ENCODE data around the gene TSPAN18.
A peak's percentile ranks its signal among the peaks of the same experiment; 100 is the strongest.

TSPAN18 gene

DNA sequence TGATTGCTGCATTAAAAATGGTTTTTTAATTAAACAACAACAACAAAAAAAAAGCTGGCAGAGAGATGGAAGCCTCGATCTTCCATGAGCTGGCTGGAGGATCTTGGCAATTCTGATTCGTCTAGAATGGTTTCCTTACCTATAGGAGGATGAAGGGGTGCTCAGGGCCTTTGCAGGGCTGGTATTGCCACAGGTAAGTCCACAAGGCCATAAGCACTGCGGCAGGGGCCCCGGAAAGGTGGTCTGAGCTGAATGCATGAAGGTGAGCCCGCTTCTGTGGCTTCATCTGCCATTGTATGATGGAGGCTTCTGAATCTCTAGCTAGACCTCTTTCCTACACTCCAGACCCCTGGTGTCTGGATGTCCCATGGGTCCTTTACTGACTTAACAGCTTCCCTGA, 101.5 kb downstream of the TSPAN18 start:
- no peak for DNase-seq

DNA sequence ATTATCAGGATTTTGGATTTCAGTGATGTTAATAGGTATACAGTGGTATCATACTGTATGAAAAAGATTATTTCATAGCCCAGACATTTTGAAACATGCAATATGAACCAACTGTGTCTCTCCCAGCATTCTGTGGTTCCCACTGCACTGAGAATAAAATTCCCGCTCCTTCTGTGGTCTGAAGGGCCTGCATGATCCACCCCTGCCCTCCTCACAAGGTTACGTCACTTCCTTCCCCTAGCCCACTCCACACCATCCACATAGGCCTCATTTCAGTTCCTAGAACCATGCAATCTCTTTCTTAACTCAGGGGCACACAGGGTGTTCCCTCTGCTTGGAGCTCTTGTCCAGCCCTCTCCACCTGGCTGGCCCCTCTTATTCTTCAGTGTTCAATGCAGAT, 103.1 kb downstream of the TSPAN18 start:
- no peak for DNase-seq

DNA sequence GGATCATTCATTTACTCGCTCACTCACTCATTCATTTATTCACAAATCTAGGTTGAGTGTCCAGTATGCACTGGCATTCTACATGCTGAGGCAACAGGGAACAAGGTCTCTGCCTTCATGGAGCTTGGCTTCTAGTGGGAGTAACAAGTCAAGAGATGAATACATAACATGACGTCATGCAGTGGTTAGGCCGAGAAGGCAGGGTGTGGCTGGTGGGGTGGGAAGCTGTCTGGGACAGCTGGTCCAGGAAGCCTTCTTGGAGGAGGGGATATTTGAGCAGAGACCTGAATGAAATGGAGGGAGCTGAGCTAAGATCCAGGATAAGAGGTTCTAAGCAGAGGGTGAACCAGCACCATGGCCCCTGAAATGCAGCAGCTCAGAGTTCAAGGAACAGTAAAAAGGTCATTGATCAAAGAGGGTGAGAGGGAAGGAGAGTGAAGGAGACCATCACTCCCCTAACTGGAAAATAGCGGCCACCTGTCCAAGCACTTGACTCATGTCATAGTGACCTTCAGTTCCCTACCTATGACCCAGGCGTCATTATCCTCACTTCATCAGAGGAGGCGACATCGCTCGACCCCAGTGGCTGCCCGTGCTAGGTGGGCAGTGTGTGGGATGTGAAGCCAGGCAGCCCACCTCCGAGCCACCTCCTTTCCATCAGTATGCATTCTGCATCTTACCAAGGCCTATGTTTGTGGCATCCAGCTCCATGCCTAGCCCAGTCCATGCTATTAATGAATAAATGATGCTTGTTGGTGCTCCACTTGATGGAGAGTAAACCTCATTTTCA, 105.0 kb downstream of the TSPAN18 start:
- DNase-seq, result no peak

DNA sequence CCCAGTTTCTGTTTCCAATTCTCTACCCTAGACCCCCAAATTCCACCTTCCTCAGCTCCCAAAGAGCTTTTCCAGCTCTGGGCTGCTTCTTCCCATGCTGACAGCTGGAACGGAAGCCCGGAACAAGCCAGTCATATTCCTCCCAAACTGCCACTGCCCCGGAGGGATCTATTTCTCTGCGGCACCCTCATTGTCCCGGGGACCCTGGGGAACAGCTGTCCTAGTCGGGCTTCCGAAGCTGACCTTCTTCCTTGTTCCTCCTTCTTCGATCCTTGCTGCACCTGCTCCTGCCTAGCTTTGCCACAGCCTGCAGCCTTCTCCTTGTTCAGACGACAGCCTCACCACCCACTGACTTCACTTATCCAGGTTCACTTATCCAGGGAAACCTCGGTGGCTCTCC, 105.7 kb downstream of the TSPAN18 start:
- no peak for DNase-seq

DNA sequence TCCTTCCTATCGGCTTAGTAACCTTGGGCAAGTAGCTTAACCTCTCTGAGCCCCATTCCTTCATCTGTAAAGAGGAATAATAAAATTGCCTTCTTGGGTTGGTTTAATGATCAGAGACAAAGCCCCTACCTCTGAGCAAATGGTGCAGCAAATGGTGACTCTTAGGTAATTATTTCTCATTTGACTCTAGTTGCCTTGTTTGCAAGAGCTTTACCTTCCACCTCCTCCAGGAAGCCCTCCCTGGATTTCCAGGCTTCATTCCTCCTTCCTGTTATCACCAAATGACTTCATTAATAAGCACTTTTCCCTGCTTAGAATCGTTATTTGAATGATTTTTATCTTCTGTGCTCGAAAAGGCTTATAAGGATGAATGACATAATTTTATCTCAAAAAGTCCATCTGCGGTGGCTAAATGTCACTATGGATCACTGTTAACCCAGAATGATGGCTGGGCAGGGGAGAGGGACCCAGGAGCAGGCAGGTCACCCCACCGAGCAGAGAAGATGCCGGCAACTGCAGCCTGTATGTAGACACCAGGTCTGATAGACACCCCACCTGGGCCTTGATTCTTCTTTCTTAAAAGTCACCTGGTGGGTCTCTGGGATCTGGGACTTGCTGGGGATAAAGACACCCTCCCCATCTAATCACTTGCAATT, 106.6 kb downstream of the TSPAN18 start:
- DNase-seq, result peak; percentile 80

DNA sequence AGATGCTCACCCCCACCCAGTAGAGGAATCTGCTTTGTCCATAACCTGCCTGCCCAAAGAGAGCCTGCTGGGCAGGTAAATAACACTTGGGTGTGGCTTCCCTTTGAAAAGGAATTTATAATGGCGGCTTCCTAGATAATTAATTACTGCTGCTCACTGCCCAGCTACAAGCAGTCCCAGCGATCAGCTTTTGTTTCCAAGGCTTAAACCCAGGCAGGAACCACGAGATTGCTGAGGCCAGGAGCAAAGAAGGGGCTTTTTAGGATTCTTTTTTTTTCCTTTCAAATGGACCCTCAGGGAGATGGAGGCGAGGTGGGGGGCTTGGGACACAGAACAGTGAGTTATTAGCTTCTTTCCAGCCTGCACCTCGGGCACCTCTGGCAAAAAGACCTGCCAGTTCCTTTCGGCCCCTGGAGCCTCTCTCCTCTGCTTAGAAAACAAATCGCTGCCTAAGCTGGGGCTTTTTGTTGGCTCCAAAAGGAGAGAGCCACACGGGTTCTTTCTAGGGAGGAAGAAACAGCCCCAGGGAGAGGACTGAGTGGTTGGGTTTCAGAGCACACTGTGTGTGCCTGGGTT, 107.2 kb downstream of the TSPAN18 start:
- peak; percentile 69 for DNase-seq

DNA sequence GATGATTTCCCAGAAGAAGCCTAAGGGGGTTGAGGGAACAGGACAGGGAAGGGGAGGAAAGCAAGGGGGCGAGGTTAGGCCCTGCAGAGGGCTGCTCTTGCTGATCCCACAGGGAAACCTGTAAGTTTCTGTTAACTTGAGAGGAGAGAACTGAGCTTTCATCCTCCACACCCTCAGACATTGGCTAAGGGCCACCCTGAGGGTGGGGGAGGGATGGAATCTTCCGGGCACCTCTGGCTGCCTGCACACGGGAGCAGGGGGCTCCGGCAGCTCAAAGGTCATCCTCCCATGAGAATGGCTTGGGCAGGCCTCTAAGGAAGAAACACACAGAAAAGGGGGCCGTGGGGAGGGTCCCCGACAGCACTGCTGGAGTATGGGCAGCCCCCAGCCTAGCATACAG, 108.1 kb downstream of the TSPAN18 start:
- no peak for DNase-seq

DNA sequence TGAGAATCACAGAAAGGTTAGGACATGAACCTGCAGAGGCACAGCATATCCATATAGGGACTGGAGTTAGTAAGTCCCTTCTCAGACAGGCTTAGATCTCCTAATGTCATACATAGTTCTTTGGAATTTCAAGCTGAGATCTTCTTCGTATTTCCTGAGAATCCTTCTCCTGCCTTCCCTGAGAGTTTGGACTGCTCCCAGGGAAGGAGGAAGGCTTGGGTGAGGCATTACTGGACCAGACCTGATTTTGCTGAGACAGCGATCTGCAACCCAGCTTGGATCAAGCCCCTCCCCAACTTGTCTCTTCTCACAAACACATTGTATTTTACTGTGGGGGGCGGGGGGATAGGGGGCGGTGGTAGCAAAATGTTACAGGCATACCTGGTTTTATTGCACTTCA, 108.5 kb downstream of the TSPAN18 start:
- DNase-seq, result no peak

DNA sequence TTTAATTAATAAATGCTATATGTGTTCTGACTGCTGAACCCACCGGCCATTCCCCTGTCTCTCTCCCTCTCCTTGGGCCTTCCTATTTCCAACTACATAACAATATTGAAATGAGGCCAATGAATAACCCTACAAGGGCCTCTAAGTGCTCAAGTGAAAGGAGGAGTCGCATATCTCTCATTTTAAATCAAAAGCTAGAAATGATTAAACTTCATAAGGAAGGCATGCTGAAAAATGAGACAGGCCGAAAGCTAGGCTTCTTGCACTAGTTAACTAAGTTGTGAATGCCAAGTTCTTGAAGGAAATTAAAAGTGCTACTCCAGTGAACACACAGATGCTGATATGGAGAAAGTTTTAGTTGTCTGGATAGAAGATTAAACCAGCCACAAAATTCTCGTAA, 109.2 kb downstream of the TSPAN18 start:
- DNase-seq, result peak; percentile 56

DNA sequence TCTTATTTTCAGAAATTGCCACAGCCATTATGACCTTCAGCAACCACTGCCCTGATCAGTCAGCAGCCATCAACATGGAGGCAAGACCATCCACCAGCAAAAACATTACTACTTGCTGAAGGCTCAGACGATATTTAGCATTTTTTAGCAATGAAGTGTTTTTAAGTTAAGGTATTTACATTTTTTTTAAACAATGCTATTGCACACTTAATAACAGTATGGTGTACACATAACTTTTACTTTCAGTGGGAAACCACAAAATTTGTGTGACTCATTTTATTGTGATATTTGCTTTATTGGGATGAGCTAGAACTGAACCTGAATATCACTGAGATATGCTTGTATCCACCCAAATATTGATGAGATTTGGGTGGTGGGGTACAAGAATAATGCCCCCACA, 110.9 kb downstream of the TSPAN18 start:
- DNase-seq, result no peak

DNA sequence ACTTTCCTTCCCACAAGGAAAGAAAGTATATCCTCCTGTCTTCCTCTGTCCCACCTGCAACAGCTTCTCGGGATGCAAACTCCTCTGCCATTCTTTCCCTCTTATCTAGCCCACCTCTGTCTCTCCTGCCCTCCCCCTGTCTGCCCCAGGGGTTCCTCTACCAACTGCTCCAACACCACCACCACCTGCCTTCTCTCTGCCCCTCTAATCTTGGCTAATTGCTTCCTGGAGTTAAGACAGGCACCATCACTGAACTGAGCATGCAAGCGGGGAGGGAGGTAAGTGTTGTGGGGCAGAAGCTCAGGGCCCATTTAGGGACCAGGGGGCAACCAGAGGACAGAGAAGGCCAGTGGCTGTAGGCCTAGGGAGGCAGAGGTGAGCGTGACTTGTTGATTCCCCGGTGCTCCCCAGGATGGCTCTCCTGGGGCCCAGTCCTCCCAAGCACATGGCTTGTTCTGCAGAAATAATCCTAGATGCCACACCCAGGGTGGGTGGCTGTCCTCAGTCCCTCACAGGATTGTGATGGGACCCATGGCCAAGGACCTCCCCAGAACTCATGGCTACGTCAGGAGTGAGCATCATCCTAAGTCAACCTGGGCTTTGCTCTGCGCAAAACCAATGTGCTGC, 112.8 kb downstream of the TSPAN18 start:
- DNase-seq, result no peak

DNA sequence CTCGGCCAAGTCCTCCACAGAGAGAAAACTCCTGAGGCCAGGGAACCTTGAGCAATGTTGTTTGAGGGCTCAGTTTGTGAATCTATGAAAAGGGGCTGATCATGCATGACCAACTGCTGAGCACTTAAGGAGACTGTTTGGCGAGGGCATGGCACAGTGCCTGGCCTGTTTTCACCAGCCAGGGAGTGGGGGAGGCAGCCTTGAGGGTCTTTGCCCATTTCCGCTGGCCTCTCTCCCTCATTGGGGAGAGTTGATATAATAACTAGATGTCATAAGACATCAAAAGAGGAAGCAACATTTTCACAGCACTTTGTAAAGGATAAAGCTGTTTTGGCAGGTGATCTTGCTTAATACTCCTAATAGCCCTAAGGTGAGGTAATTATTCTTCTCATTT, 113.3 kb downstream of the TSPAN18 start:
- no peak for DNase-seq

DNA sequence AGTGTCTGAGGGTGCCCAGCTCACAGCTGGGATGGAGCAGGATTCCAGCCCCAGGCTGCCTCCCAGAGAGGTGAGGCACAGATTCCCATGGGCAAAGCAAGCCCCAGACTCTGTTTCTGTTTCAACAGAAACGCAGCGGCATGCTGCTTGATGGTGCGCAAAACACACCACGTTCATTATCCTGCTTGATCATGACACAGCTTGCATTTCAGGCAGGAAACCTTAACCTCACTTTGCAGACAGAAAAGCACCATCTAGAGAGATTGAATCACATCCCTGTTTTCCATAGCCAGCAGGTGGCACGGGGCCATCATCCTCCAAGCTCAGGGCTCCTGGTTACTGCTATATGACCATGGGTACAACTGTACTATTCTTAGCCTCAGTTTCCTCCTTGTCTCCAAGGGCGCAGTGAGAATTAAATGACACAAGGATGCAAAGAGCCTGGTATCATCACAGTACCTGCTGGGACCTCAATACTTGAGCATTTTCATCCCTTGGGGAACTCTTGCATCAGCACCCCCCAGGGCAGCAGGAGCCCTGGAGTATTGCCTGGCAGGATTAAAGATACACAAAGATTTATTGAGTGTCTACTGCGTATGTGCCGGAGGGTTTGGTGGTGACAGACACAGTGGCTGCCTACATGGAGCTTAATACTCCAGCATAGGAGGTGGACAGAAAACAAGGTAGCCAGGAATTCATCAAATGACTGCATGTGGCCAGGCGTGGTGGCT, 113.9 kb downstream of the TSPAN18 start:
- peak; percentile 48 for DNase-seq

DNA sequence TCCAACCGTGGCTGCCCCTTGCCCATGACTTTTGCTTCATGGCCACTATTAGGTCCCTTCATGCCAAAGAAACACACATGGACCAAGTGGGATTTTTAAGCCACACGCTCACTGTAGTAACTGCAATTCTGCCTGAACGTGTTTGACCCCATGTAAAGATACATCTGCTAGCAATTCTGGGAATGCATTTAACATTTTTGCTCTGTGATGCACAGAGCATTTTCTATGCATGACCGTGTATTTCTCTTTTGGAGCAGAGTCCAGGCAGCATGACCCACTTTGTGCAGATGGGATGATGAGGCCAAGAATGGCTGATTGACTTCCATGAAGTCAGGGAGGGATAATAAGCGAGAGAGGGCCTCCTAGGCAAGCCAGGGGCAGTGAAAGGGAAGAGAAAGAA, 115.5 kb downstream of the TSPAN18 start:
- peak; percentile 73 for DNase-seq

DNA sequence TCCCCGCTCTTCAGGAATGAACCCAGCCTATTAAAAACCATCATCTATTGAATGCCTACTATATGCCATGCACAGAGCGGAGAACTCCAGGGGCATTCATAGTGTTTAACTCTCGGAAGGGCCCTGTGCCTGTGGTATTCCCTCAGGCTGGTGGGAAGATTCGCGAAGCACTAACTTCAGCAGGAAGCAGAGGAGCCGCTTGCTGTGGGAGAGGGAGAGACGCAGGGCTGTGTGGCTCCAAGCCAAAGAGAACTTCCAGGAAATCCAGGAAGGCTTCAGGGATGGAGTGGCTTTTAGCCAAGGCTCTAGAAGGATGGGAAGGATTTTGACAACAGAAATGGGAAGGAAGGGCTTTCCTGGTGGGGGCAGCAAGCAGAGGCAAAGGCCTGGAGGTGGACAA, 120.1 kb downstream of the TSPAN18 start:
- DNase-seq, result no peak

DNA sequence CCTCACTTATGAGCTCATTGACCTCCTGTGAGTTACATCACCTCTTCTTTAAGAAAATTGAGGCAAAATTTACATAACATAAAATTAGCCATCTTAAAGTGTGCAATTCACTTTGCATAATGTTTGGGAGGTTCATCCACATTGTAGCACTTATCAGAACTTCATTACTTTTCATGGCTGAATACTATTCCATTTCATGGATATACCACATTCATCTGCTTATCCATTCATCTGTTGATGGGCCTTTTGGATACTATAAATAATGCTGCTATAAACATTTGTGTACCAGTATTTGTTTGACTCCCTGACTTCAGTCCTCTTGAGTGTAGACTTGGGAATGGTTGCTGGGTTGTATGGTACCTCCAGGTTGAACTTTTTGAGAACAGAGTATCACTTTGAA, 120.6 kb downstream of the TSPAN18 start:
- DNase-seq, result no peak

DNA sequence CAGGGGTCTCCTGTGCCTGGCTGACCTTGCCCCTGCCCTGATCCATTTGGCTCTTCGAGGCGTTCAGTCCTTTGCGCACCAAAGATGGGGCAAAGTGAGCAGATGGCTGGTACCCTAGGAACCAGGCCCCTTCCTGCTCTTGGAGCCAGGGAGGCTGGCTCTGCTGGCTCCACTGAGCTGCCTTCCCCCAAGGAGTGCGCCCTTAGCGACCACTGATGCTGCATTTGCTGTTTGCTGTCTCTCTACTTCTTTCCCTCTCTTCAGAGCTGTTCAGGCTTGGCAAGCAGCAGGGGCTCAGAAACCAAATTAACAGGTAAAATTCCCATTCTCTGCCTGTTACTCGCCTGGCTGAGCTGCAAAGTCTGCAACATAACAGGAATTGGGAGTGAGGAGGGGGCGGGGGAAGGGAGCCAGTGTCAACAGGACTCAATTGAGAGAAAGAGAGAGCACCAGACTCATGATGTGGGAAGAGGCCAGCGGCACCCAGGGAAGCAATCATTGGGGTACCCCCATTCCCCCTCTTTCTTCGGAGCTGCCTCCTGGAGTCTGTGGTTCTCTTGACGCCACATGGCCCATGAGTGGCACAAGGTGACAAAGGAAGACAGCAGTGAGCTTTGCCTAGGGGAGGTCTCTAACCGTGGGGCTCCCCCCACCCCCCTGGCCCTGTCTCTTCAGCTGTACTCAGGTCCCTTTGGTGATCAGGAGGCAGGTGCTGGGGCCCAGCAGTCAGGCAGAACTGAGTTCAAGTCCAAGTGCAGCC, 121.6 kb downstream of the TSPAN18 start:
- peak; percentile 65 for DNase-seq

DNA sequence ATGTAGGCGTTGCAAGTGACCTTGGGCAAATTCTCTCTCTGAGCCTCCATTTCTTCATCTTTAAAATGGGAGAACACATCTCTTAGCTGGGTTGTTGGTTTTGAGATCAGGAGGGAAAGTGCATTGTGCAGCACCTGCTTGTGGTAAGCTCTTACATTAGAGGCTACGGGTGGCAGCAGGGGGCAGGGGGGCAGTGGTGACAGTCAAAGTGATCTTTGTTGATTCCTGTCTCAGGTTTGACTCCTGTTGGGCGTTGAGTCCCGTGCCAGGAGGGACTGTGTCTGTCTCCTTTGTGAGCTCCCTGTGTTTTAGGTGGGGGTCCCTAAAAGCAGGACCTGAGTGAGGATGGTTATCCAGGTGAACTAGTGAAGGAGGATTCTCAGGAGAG, 122.2 kb downstream of the TSPAN18 start:
- no peak for DNase-seq

DNA sequence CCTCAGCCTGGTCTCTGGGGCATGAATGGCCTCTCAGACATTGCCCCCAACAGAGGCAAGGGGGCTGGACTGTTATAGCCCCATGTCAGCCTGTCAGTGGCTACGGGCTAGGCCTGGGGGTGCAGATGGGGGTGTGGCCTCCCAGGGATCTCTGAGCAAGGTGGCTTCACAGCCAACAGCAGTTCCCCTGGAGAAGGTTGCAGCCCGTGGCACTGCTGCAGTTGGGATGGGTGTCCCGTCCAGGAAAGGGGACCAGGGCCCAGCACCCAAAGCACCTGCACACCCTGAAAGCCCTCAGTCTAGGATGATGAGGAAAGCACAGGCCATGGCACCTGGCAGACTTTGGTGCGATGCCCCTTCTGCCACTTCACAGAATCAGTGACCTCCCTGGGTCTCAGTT, 122.7 kb downstream of the TSPAN18 start:
- no peak for DNase-seq

DNA sequence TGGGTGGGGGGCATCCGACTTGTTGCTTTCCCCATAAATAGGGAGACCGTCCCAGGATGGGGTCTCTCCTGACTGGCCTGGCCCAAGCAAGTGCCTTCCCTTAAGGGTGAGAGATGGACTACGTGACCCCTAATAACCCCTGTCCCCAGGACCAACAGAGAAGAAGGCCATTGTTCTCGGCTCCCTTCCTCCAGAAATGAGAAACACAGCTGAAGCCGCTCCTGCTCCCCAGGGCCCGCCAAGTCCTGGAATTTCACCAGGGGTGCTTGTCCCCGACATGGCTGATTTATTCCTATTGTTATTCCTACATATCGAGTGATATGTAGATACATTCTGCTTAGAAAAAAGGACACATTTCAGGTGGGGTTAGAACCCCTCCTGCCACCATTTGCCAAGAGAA, 123.2 kb downstream of the TSPAN18 start:
- DNase-seq, result no peak

DNA sequence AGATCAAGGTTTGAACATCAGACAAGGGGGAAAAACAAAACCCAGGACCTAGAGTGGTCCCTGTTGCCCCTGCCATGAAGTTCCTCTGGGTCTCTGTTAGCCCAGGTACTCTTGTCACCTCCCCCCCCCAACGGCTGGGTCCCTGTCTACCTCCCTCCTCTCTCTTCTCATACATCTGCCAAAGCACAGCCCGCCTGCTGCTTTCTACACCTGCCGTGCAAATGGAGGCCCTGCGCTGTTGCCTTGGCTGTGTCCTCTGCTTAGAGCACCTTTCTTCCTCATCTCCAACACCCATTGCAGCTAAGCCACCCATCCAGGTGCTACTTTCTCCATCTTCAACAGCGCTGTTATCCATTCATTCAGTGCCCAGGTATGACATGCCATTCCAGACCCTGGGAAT, 124.7 kb downstream of the TSPAN18 start:
- DNase-seq, result no peak

DNA sequence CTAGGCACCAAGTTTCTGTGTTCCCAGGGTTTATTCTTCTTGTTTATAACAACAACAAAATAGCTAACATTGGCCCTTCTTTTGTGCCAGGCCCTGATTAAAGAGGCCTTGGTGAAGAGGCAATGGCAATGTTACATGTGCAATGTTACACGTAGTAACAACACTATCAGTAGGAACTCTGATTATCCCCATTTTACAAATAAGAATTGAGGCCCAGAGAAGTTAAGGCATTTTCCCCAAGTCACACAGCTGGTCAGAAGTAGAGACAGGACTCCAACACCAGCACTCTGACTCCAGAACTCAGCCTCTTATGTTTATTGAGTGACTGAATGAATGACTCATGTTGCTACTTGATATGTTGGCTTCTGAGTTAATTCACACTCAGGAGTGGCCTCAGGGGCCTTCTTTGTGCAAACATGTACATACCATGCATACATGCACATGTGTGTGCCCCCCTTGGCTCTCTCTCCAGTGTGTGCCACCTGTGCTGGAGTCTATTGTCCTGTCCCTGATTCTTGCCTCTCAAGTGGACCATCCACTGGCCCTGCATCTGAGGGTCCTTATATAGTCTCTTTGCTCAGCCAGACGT, 125.5 kb downstream of the TSPAN18 start:
- no peak for DNase-seq
